Measurements from ENCODE around the gene ZNF253.
"Not testable (repeated sequence)": the region's sequence is repeated elsewhere in the genome, so short reads cannot be mapped to it uniquely, and the experiment has no call there.

DNA sequence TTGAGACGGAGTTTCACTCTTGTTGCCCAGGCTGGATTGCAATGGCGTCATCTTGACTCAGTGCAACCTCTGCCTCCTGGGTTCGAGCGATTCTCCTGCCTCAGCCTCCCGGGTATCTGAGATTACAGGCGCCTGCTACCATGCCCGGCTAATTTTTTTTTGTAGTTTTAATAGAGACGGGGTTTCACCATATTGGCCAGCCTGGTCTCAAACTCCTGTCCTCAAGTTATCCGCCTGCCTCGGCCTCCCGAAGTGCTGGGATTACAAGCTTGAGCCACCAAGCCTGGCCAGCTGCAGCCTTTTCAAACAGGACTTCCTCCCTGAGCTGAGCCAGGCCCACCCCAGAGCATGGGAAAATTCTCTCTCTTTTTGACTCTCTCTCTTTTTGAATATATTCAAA lies 43.7 kb upstream of the ZNF253 start:
- TF ChIP-seq, protein P1, sequence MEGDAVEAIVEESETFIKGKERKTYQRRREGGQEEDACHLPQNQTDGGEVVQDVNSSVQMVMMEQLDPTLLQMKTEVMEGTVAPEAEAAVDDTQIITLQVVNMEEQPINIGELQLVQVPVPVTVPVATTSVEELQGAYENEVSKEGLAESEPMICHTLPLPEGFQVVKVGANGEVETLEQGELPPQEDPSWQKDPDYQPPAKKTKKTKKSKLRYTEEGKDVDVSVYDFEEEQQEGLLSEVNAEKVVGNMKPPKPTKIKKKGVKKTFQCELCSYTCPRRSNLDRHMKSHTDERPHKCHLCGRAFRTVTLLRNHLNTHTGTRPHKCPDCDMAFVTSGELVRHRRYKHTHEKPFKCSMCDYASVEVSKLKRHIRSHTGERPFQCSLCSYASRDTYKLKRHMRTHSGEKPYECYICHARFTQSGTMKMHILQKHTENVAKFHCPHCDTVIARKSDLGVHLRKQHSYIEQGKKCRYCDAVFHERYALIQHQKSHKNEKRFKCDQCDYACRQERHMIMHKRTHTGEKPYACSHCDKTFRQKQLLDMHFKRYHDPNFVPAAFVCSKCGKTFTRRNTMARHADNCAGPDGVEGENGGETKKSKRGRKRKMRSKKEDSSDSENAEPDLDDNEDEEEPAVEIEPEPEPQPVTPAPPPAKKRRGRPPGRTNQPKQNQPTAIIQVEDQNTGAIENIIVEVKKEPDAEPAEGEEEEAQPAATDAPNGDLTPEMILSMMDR (IDR thresholded peaks at IDR 0.05) = not testable (repeated sequence)
- not testable (repeated sequence) for TF ChIP-seq POLR2AphosphoS5 (IDR thresholded peaks at IDR 0.05)
